ENCODE results near the gene ETHE1. TPM values are rescaled to one million over a fixed set of nuclear protein-coding genes. Genes with fewer than 3 reads are reported as not detected.

ETHE1 gene
- total and polyA plus RNA-seq, 2 of the 8 experiments (the other 6 are each of a cell fraction or from before 2014, with no cell fraction given) = 19.9 to 96.0 TPM

- Histone ChIP-seq H3K27me3 (replicated peaks in 1 of 4; ENCODE audit: control insufficient read depth in 3 of 4, extremely low read depth in 1 of 4, insufficient read depth in 3 of 4, low read length in 3 of 4) (peaks cover 0 to 2% (median 0%) of the 10 kb centered on the region in 4 experiments; a peak in 2 of 7 replicates), H3K18ac (ENCODE audit: extremely low read depth, low read length) (peak overlapping the region; percentile 33; the same call in 1 of the 2 replicates), H3K36me3 (ENCODE audit: control insufficient read depth in 2 of 4, insufficient read depth in 4 of 4, low read length in 3 of 4) (peaks cover 0 to 2% (median under 1%) of the 10 kb centered on the region in 4 experiments; a peak in 1 of 8 replicates), H3K9ac (replicated peaks in 1 of 4; ENCODE audit: extremely low read depth in 1 of 4, low read depth in 3 of 4, low read length in 3 of 4) (peak overlapping the region in 2 of 4 experiments; percentile 42 to 45; a peak in 3 of 7 replicates), H3K4ac (replicated peaks; ENCODE audit: insufficient read length, low read depth, low read length) (no peak overlapping the region), H4K5ac (ENCODE audit: insufficient read length, low read depth, low read length) (no peak overlapping the region), H2AK5ac (ENCODE audit: low read depth, low read length) (no peak overlapping the region), H3K23ac (ENCODE audit: insufficient read length) (no peak overlapping the region), H2BK12ac (ENCODE audit: low read depth, low read length) (no peak overlapping the region), H2BK15ac (ENCODE audit: low read length) (0 out of 2 replicates have a peak overlapping the region, but pooled peaks have one; percentile 36), H3K27ac (ENCODE audit: low read depth, low read length) (no peak overlapping the region), H3K23me2 (ENCODE audit: low read depth, low read length) (peaks cover 15% of the 10 kb centered on the region), H3K4me3 (ENCODE audit: extremely low read depth in 1 of 4, insufficient read depth in 2 of 4, low read depth in 3 of 4, low read length in 4 of 4) (peak overlapping the region; percentile 63 to 74 (median 68)), H4K91ac (replicated peaks; ENCODE audit: insufficient read length, low read length) (no peak overlapping the region), H3K14ac (ENCODE audit: insufficient read length) (no peak overlapping the region), H3K9me3 (ENCODE audit: insufficient read depth in 2 of 2, low read depth in 1 of 2, low read length in 1 of 2) (no peaks in the 10 kb centered on the region), H2BK20ac (ENCODE audit: low read length) (no peak overlapping the region), H2BK120ac (replicated peaks; ENCODE audit: low read depth, low read length) (no peak overlapping the region), H3K79me1 (ENCODE audit: low read depth, low read length) (no peaks in the 10 kb centered on the region), H2BK5ac (ENCODE audit: low read depth, low read length) (0 out of 2 replicates have a peak overlapping the region, but pooled peaks have one; percentile 69), H4K8ac (ENCODE audit: extremely low read depth, insufficient read depth, low read length) (peak overlapping the region; percentile 9; the same call in 1 of the 2 replicates), H3K56ac (replicated peaks; ENCODE audit: insufficient read length, low read depth, low read length) (peak overlapping the region; percentile 27), H4K20me1 (replicated peaks in 1 of 2; ENCODE audit: control insufficient read depth in 1 of 2, insufficient read depth in 2 of 2, low read length in 2 of 2) (no peaks in the 10 kb centered on the region), H3K4me1 (replicated peaks in 1 of 4; ENCODE audit: control insufficient read depth in 3 of 4, insufficient read depth in 4 of 4, low read length in 3 of 4) (peaks cover 0 to 14% (median 4%) of the 10 kb centered on the region in 4 experiments; a peak in 6 of 7 replicates), H3K4me2 (ENCODE audit: insufficient read depth in 1 of 2, low read depth in 2 of 2, low read length in 2 of 2) (peak overlapping the region; percentile 79 to 97), H2AFZ (ENCODE audit: low read length) (peak overlapping the region; percentile 62; the same call in 1 of the 2 replicates), H3K79me2 (ENCODE audit: control insufficient read depth in 1 of 2, insufficient read depth in 2 of 2, low read length in 2 of 2) (no peaks in the 10 kb centered on the region)
- DNase-seq (ENCODE audit: low read depth in 1 of 2, low spot score in 2 of 2) (no peak), FAIRE-seq (no peak)
- TF ChIP-seq CTCF (IDR thresholded peaks at IDR 0.05; ENCODE audit: control extremely low read depth in 1 of 3, insufficient read depth in 1 of 3, low read depth in 1 of 3, low read length in 3 of 3) = 0 out of 4 replicates have a peak, but pooled peaks of 1 of the 3 experiments have one; percentile 1
- TF ChIP-seq POU5F1 (IDR thresholded peaks at IDR 0.05; ENCODE audit: low read depth, low read length) = no peak
- TF ChIP-seq CHD1 (IDR thresholded peaks at IDR 0.05; ENCODE audit: low read depth, low read length) = no peak
- peak; percentile 11; the same call in 1 of the 2 replicates for TF ChIP-seq RBBP5 (IDR thresholded peaks at IDR 0.05; ENCODE audit: borderline replicate concordance, low read depth, low read length)
- TF ChIP-seq POLR2AphosphoS5 (IDR thresholded peaks at IDR 0.05; ENCODE audit: low read depth, low read length) = peak; percentile 10; the same call in 1 of the 2 replicates
- no peak for TF ChIP-seq NRF1 (IDR thresholded peaks at IDR 0.05; ENCODE audit: low read depth, low read length)
- CTCF ChIA-PET (ENCODE audit: partially characterized antibody) = interaction anchor here (0.6 to 6.9 kb wide), 8 partner anchors 13 to 1547 kb away, joined by 3 to 122 read pairs (median 4); partner anchors contain the start of genes IRGQ, XRCC1 and ZNF576
- POLR2A ChIA-PET (ENCODE audit: partially characterized antibody) = interaction anchor here (0.7 to 3.4 kb wide), 11 partner anchors 8 to 1462 kb away, joined by 3 to 13 read pairs (median 4); partner anchors contain the start of genes IRGQ, LYPD3 and ZNF576
- 7% methylated on average over 16 of the region's 16 CpGs; no CpG with 5 or more reads in 1 of the 2 experiments for WGBS, 2 experiments (ENCODE audit: extremely low coverage in 1 of 2, insufficient coverage in 1 of 2, insufficient read length in 1 of 2, insufficient replicate concordance in 2 of 2, low coverage in 1 of 2, low lambda C conversion rate in 2 of 2, missing lambda C conversion rate in 1 of 2)
Observed at GRCh38 chr19:43532571-43532961, 5.6 kb upstream of the ETHE1 start.

Measured in H1 (cell line).